K562 (cell line): Measurements from ENCODE around the gene CRIM1. TPM values are rescaled to one million over a fixed set of nuclear protein-coding genes. Genes with fewer than 3 reads are reported as not detected.

ENCODE experiments used
- ATAC-seq: fragments of 200-7000 bp; cut with Tn5 transposase; 3 replicates; pipeline ENCODE4 v1.9.1; 2020; ENCODE audit warnings: moderate library complexity
- BruUV-seq: library from RNA; stranded (reverse); fragments of 400-500 nt; replicated peaks from 2 replicates; lab custom pipeline; 2021; lab: Mats Ljungman, UMichigan
- CTCF ChIA-PET: fragments of 300-600 bp; formaldehyde crosslinking; extraction: SDS; loops from one replicate; lab custom pipeline; 2021; ENCODE audit warnings: low intra/inter-chr PET ratio; lab: Yijun Ruan, JAX
- POLR2A ChIA-PET: fragments of 300-600, 350-650 bp; sonication (Branson Sonifier 250); formaldehyde crosslinking; extraction: SDS; loops from one replicate; lab custom pipeline; 2021; ENCODE audit warnings: antibody characterized with exemption, inconsistent platforms; lab: Yijun Ruan, JAX
- DNase-seq, 4 experiments: peaks; one replicate each; pipeline versions ENCODE4 v3.0.0 to v3.0.0-alpha.2; 2011 to 2018; ENCODE audit warnings: low spot score in 3 of 4, mixed read lengths in 3 of 4; ENCODE audit errors: extremely low read depth in 1 of 4
- FAIRE-seq: peaks from 2 replicates; lab custom pipeline; 2011; peaks lifted over from hg19 to GRCh38; lab: Jason Lieb, UNC
- H2AFZ ChIP-seq: 2 replicates; pipeline ENCODE4 v1.6.0; 2011; ENCODE audit warnings: low read depth, low read length, control low read depth, inconsistent platforms
- H3K27ac ChIP-seq: fragments of 200-600 bp; 3 replicates; pipeline ENCODE4 v1.8.0; 2011; ENCODE audit warnings: low read depth, mild to moderate bottlenecking, control low read depth, inconsistent platforms, low read length, moderate library complexity, mixed read lengths; ENCODE audit errors: extremely low read depth
- H3K27me3 ChIP-seq, 2 experiments: fragments of 300-600 bp in 1 of 2; 2 replicates in 1 of 2; 3 replicates in 1 of 2; pipeline versions ENCODE4 v1.6.0 to v1.8.0; 2011; ENCODE audit warnings: inconsistent platforms in 2 of 2, low read length in 2 of 2, mild to moderate bottlenecking in 1 of 2, mixed read lengths in 1 of 2, moderate library complexity in 1 of 2; ENCODE audit not compliant: control insufficient read depth in 2 of 2, insufficient read depth in 2 of 2
- H3K36me3 ChIP-seq: fragments of 300-600 bp; 3 replicates; pipeline ENCODE4 v1.8.0; 2011; ENCODE audit warnings: mild to moderate bottlenecking, low read length, inconsistent platforms; ENCODE audit not compliant: control insufficient read depth, insufficient read depth
- H3K4me1 ChIP-seq, 2 experiments: fragments of 200-600 bp in 1 of 2; replicated peaks in 1 of 2; 2 replicates in 1 of 2; 3 replicates in 1 of 2; pipeline versions ENCODE4 v1.5.1 to v1.8.0; 2011; ENCODE audit warnings: inconsistent platforms in 2 of 2, low read length in 2 of 2, mild to moderate bottlenecking in 1 of 2, mixed read lengths in 1 of 2, moderate library complexity in 1 of 2; ENCODE audit not compliant: control insufficient read depth in 2 of 2, insufficient read depth in 2 of 2
- H3K4me2 ChIP-seq: 2 replicates; pipeline ENCODE4 v1.6.1; 2011; ENCODE audit warnings: low read length, control low read depth, inconsistent platforms, mixed read lengths; ENCODE audit not compliant: insufficient read depth
- H3K4me3 ChIP-seq: fragments of 200-600 bp; sonication (generic), shearing (Covaris generic); 2 replicates; pipeline ENCODE4 v1.5.1; 2016; ENCODE audit warnings: control low read depth, inconsistent platforms
- H3K79me2 ChIP-seq: fragments of 200-600 bp; 3 replicates; pipeline ENCODE4 v1.8.0; 2011; ENCODE audit warnings: low read length, inconsistent platforms; ENCODE audit not compliant: control insufficient read depth, insufficient read depth
- H3K9ac ChIP-seq, 2 experiments: 2 replicates each; pipeline versions ENCODE4 v1.6.0 to v1.6.1; 2011; ENCODE audit warnings: low read depth in 2 of 2, low read length in 2 of 2, control low read depth in 1 of 2, inconsistent platforms in 1 of 2, mild to moderate bottlenecking in 1 of 2, mixed read lengths in 1 of 2; ENCODE audit not compliant: insufficient read depth in 1 of 2
- H3K9me1 ChIP-seq: one replicate; pipeline ENCODE4 v1.6.0; 2011; ENCODE audit warnings: inconsistent platforms, mild to moderate bottlenecking, low read length, moderate library complexity; ENCODE audit not compliant: control insufficient read depth, insufficient read depth
- H3K9me3 ChIP-seq: replicated peaks from 2 replicates; pipeline ENCODE4 v1.5.1; 2011; ENCODE audit warnings: low read depth, low read length, inconsistent platforms; ENCODE audit not compliant: control insufficient read depth, insufficient read depth
- H4K20me1 ChIP-seq: replicated peaks from 2 replicates; pipeline ENCODE4 v1.6.1; 2011; ENCODE audit warnings: low read length, inconsistent platforms, mixed read lengths; ENCODE audit not compliant: control insufficient read depth, insufficient read depth
- ATF7 ChIP-seq: fragments of 450-650 bp; IDR thresholded peaks from 2 replicates; pipeline ENCODE4 v1.7.1; 2014; ENCODE audit warnings: mild to moderate bottlenecking, moderate library complexity
- CTBP1 ChIP-seq: fragments of 450-650 bp; IDR thresholded peaks from 2 replicates; pipeline ENCODE4 v1.6.1; 2016; ENCODE audit warnings: borderline replicate concordance
- DACH1 ChIP-seq: fragments of 450-650 bp; IDR thresholded peaks from 2 replicates; pipeline ENCODE4 v1.6.1; 2018; ENCODE audit not compliant: partially characterized antibody
- ESRRB ChIP-seq: fragments of 250-450 bp; sonication (Bioruptor Pico); IDR thresholded peaks from 2 replicates; pipeline ENCODE4 v1.5.0; 2020; ENCODE audit warnings: mild to moderate bottlenecking, moderate library complexity, borderline replicate concordance
- L3MBTL2 ChIP-seq: fragments of 450-650 bp; IDR thresholded peaks from 2 replicates; pipeline ENCODE4 v1.6.1; 2016; ENCODE audit warnings: mild to moderate bottlenecking, moderate library complexity
- NR1H2 ChIP-seq: sonication (generic); formaldehyde crosslinking; IDR thresholded peaks from 2 replicates; pipeline ENCODE4 v1.4.0; 2020; ENCODE audit warnings: mild to moderate bottlenecking, missing genetic modification reagents
- RAD51 ChIP-seq: fragments of 450-650 bp; IDR thresholded peaks from 2 replicates; pipeline ENCODE4 v1.7.1; 2016; ENCODE audit warnings: low read depth, mild to moderate bottlenecking, borderline replicate concordance
- TAF7 ChIP-seq: fragments of 450-650 bp; IDR thresholded peaks from 2 replicates; pipeline ENCODE4 v1.6.1; 2016; ENCODE audit warnings: missing genetic modification characterization, missing compliant biosample characterization
- TCF7L2 ChIP-seq: fragments of 150-350 bp; IDR thresholded peaks from 2 replicates; pipeline ENCODE4 v1.6.1; 2016; ENCODE audit warnings: low read depth, mild to moderate bottlenecking, low read length, moderate library complexity
- ZEB2 ChIP-seq: fragments of 450-650 bp; IDR thresholded peaks from 2 replicates; pipeline ENCODE4 v1.6.1; 2016
- ZNF253 ChIP-seq: fragments of 250-450 bp; sonication (Bioruptor Pico); conservative IDR thresholded peaks from 2 replicates; pipeline ENCODE4 v1.6.1; 2021; ENCODE audit warnings: mild to moderate bottlenecking
- ZNF644 ChIP-seq: fragments of 200-800 bp; sonication (Bioruptor generic); IDR thresholded peaks from 2 replicates; pipeline ENCODE4 v1.6.1; 2016; ENCODE audit warnings: low read depth, missing genetic modification characterization, missing compliant biosample characterization
- WGBS: fragments of 100-300 bp; shearing (Covaris generic); methylation state at CpG from one replicate; pipeline ENCODE4 v1.1.6; 2016; ENCODE audit warnings: low coverage, mixed read lengths; ENCODE audit not compliant: insufficient coverage; ENCODE audit errors: missing lambda C conversion rate; 5-methylcytosine and 5-hydroxymethylcytosine counted together
- in situ Hi-C: fragments of 300-500 bp; cut with MboI; formaldehyde crosslinking; loops from 4 replicates; pipeline ENCODE4 v1.15.0; 2018; ENCODE audit warnings: inconsistent platforms, mixed read lengths
- intact Hi-C: fragments of 100-400 bp; cut with micrococcal nuclease; formaldehyde crosslinking; loops from 2 replicates; pipeline ENCODE4 v1.14.2; 2022
- polyA plus RNA-seq, 8 experiments: library from polyadenylated mRNA; depleted of rRNA in 4 of 8; stranded (reverse) in 5 of 8; unstranded in 3 of 8; fragments of >200 nt; fragmentation: Nextera tagmentation in 2 of 8; fragmentation: Illumina TruSeq in 1 of 8; extraction: Ambion mirVana in 2 of 8; extraction: Trizol in 1 of 8; gene quantifications; 2 replicates each; pipeline versions ENCODE4 v1.2.1 to v1.2.3, GENCODE V29; 2011 to 2014; ENCODE audit warnings: inconsistent platforms in 1 of 8, missing spikeins in 1 of 8
- total RNA-seq, 7 experiments: library from RNA; depleted of rRNA in 6 of 7; stranded (reverse); fragments of >200 nt in 6 of 7; fragmentation: Illumina TruSeq in 2 of 7; extraction: Trizol in 2 of 7; gene quantifications; 2 replicates each; pipeline versions ENCODE4 v1.2.1 to v1.2.3, GENCODE V29; 2011 to 2021; ENCODE audit warnings: low replicate concordance in 1 of 7
- TF ChIP-seq, protein P1 (sequence below): sonication (generic); formaldehyde crosslinking; IDR thresholded peaks from 2 replicates; pipeline ENCODE4 v1.8.0; 2022; ENCODE audit warnings: missing genetic modification reagents, mild to moderate bottlenecking, moderate library complexity, borderline replicate concordance
- TF ChIP-seq, protein P2 (sequence below): fragments of 250-450 bp; sonication (Bioruptor Pico); IDR thresholded peaks from 2 replicates; pipeline ENCODE4 v1.6.1; 2021; ENCODE audit warnings: mild to moderate bottlenecking
- TF ChIP-seq, protein P3 (sequence below): fragments of 150-350 bp; IDR thresholded peaks from 2 replicates; pipeline ENCODE4 v1.6.1; 2014; ENCODE audit warnings: low read depth, mild to moderate bottlenecking, low read length, borderline replicate concordance
- TF ChIP-seq, protein P4 (sequence below), 2 experiments: fragments of 200-800 bp in 1 of 2; sonication (Bioruptor generic) in 1 of 2; sonication (generic) in 1 of 2; formaldehyde crosslinking in 1 of 2; IDR thresholded peaks in 1 of 2; conservative IDR thresholded peaks in 1 of 2; 2 replicates each; pipeline versions ENCODE4 v1.5.0 to v1.6.1; 2016 to 2020; ENCODE audit warnings: missing compliant biosample characterization in 1 of 2, missing genetic modification characterization in 1 of 2, missing genetic modification reagents in 1 of 2
- TF ChIP-seq, protein P5 (sequence below): sonication (generic); formaldehyde crosslinking; IDR thresholded peaks from 2 replicates; pipeline ENCODE4 v1.5.0; 2020; ENCODE audit warnings: missing genetic modification reagents

The CRIM1 gene
- total and polyA plus RNA-seq, 9 of the 15 experiments (the other 6 are each of a cell fraction or from before 2014, with no cell fraction given): 0.01 to 0.36 (median 0.06) TPM; not detected in 1

DNA sequence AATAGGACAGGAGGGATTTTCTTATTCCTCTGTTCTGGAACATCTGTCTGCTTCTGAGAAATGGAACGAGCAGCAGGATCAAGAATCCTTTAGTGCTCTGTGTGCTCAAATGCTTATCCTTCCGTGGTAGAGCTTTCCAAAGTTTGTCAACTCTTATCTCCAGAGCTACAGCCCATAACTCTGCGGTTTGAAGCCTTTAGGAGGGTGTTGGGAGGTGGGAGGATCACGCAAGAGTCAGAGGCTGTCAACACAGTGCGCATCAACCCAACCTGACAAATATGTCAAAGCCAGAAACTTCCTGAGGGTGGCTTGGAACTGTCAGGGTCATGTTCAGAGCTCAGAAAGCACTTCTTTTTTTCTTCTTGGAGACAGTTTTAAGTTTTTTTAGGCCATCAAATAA is 95.9 kb downstream of the CRIM1 start:
- no peaks in the 10 kb centered on the region for H3K36me3 ChIP-seq
- intact Hi-C loops: no loop called here
- POLR2A ChIA-PET: interaction anchor here (0.9 kb wide), 1 partner anchor 9 kb away, joined by 3 read pairs; no protein-coding TSS in a partner anchor
- BruUV-seq: no TSS peak
- no peaks in the 10 kb centered on the region for H3K79me2 ChIP-seq
- H3K9ac ChIP-seq: no peak overlapping the region
- no peak overlapping the region for H3K4me2 ChIP-seq
- H3K27ac ChIP-seq: no peak overlapping the region
- H3K9me3 ChIP-seq: no peaks in the 10 kb centered on the region
- H4K20me1 ChIP-seq: no peaks in the 10 kb centered on the region
- 0% methylated on average over 5 of the region's 5 CpGs for WGBS
- CTCF ChIA-PET: no interaction called here
- no peaks in the 10 kb centered on the region for H3K9me1 ChIP-seq
- peaks cover 0 to 33% of the 10 kb centered on the region in 2 experiments for H3K4me1 ChIP-seq
- in situ Hi-C loops: no loop called here
- H2AFZ ChIP-seq: no peak overlapping the region
- peaks cover 0 to 4% of the 10 kb centered on the region in 2 experiments; a peak in 2 of 5 replicates for H3K27me3 ChIP-seq
- FAIRE-seq (peak; percentile 99), DNase-seq (peak; percentile 51 to 82 (median 68)), ATAC-seq (peak; percentile 99)
- no peak overlapping the region for H3K4me3 ChIP-seq
- TF ChIP-seq, protein P1, sequence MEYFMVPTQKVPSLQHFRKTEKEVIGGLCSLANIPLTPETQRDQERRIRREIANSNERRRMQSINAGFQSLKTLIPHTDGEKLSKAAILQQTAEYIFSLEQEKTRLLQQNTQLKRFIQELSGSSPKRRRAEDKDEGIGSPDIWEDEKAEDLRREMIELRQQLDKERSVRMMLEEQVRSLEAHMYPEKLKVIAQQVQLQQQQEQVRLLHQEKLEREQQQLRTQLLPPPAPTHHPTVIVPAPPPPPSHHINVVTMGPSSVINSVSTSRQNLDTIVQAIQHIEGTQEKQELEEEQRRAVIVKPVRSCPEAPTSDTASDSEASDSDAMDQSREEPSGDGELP (CRISPR knock-in tag): no peak
- TF ChIP-seq RAD51: no peak
- TF ChIP-seq TCF7L2: no peak
- TF ChIP-seq ESRRB: no peak
- TF ChIP-seq, protein P2, sequence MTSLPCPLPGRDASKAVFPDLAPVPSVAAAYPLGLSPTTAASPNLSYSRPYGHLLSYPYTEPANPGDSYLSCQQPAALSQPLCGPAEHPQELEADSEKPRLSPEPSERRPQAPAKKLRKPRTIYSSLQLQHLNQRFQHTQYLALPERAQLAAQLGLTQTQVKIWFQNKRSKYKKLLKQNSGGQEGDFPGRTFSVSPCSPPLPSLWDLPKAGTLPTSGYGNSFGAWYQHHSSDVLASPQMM (CRISPR knock-in tag): no peak
- TF ChIP-seq CTBP1: peak; percentile 92
- TF ChIP-seq DACH1: no peak
- no peak for TF ChIP-seq NR1H2 (CRISPR knock-in tag)
- TF ChIP-seq, protein P3, sequence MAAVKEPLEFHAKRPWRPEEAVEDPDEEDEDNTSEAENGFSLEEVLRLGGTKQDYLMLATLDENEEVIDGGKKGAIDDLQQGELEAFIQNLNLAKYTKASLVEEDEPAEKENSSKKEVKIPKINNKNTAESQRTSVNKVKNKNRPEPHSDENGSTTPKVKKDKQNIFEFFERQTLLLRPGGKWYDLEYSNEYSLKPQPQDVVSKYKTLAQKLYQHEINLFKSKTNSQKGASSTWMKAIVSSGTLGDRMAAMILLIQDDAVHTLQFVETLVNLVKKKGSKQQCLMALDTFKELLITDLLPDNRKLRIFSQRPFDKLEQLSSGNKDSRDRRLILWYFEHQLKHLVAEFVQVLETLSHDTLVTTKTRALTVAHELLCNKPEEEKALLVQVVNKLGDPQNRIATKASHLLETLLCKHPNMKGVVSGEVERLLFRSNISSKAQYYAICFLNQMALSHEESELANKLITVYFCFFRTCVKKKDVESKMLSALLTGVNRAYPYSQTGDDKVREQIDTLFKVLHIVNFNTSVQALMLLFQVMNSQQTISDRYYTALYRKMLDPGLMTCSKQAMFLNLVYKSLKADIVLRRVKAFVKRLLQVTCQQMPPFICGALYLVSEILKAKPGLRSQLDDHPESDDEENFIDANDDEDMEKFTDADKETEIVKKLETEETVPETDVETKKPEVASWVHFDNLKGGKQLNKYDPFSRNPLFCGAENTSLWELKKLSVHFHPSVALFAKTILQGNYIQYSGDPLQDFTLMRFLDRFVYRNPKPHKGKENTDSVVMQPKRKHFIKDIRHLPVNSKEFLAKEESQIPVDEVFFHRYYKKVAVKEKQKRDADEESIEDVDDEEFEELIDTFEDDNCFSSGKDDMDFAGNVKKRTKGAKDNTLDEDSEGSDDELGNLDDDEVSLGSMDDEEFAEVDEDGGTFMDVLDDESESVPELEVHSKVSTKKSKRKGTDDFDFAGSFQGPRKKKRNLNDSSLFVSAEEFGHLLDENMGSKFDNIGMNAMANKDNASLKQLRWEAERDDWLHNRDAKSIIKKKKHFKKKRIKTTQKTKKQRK: no peak
- TF ChIP-seq, protein P4, sequence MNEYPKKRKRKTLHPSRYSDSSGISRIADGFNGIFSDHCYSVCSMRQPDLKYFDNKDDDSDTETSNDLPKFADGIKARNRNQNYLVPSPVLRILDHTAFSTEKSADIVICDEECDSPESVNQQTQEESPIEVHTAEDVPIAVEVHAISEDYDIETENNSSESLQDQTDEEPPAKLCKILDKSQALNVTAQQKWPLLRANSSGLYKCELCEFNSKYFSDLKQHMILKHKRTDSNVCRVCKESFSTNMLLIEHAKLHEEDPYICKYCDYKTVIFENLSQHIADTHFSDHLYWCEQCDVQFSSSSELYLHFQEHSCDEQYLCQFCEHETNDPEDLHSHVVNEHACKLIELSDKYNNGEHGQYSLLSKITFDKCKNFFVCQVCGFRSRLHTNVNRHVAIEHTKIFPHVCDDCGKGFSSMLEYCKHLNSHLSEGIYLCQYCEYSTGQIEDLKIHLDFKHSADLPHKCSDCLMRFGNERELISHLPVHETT (CRISPR knock-in tag; conservative IDR thresholded peaks at IDR 0.05 in 1 of 2, IDR thresholded peaks at IDR 0.05 in 1 of 2): no peak
- no peak for TF ChIP-seq L3MBTL2
- peak; percentile 56 for TF ChIP-seq ATF7
- no peak for TF ChIP-seq ZNF644 (tag)
- no peak for TF ChIP-seq TAF7
- TF ChIP-seq ZEB2: no peak
- TF ChIP-seq ZNF253 (CRISPR knock-in tag): no peak
- TF ChIP-seq, protein P5, sequence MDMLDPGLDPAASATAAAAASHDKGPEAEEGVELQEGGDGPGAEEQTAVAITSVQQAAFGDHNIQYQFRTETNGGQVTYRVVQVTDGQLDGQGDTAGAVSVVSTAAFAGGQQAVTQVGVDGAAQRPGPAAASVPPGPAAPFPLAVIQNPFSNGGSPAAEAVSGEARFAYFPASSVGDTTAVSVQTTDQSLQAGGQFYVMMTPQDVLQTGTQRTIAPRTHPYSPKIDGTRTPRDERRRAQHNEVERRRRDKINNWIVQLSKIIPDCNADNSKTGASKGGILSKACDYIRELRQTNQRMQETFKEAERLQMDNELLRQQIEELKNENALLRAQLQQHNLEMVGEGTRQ (CRISPR knock-in tag): no peak
